OCI-LY7 (cell line): ENCODE measurements around the gene FAM120C.

Experiments used
- EZH2phosphoT487 ChIP-seq: fragments of 200-600 bp; sonication (generic); IDR thresholded peaks from 2 replicates; pipeline ENCODE4 v1.6.1; 2018; ENCODE audit warnings: low read depth, borderline replicate concordance, mild to moderate bottlenecking, mixed run types, antibody characterized with exemption, low read length, moderate library complexity, mixed read lengths
- TF ChIP-seq, protein P1 (sequence below): fragments of 200-600 bp; sonication (generic); conservative IDR thresholded peaks from 2 replicates; pipeline ENCODE4 v1.5.1; 2014; ENCODE audit warnings: mild to moderate bottlenecking, antibody characterized with exemption, low read length, moderate library complexity, mixed read lengths

DNA sequence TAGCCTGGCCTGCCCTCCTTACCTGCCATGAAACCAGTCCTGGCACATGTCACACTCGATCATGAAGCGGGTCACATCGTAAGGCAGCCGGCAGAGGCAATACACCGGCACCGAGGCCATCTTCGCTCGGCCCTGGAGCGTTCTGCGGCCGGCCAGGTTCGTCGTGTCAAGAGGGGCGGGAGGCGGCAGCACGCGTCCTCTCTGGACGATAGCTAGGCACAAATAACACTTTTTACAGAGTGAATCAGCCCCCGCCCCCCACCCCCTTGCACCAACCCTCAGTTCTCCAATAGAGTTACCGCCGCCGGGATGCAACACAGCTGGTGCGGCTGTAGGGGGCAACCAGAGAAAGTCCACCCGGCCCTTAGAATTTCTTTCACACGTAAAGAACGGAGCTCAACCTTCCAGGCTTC, 140.4 kb downstream of the FAM120C start:
- TF ChIP-seq, protein P1, sequence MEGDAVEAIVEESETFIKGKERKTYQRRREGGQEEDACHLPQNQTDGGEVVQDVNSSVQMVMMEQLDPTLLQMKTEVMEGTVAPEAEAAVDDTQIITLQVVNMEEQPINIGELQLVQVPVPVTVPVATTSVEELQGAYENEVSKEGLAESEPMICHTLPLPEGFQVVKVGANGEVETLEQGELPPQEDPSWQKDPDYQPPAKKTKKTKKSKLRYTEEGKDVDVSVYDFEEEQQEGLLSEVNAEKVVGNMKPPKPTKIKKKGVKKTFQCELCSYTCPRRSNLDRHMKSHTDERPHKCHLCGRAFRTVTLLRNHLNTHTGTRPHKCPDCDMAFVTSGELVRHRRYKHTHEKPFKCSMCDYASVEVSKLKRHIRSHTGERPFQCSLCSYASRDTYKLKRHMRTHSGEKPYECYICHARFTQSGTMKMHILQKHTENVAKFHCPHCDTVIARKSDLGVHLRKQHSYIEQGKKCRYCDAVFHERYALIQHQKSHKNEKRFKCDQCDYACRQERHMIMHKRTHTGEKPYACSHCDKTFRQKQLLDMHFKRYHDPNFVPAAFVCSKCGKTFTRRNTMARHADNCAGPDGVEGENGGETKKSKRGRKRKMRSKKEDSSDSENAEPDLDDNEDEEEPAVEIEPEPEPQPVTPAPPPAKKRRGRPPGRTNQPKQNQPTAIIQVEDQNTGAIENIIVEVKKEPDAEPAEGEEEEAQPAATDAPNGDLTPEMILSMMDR = peak; percentile 46; the same call in 1 of the 2 replicates
- TF ChIP-seq EZH2phosphoT487 = no peak
